HepG2 (cell line): Measurements from ENCODE around the gene SHC1. TPM values are rescaled to one million over a fixed set of nuclear protein-coding genes. Genes with fewer than 3 reads are reported as not detected.

ENCODE experiments used
- AKNA ChIP-seq: sonication (generic); formaldehyde crosslinking; IDR thresholded peaks from 2 replicates; pipeline ENCODE4 v1.4.0; 2020; ENCODE audit warnings: missing genetic modification reagents, borderline replicate concordance
- ARHGAP35 ChIP-seq: sonication (generic); formaldehyde crosslinking; IDR thresholded peaks from 2 replicates; pipeline ENCODE4 v1.9.0; 2022; ENCODE audit warnings: mild to moderate bottlenecking, inconsistent platforms, moderate library complexity, missing genetic modification reagents, borderline replicate concordance
- CREB1 ChIP-seq, 2 experiments: fragments of 450-650 bp in 1 of 2; IDR thresholded peaks; 2 replicates each; pipeline ENCODE4 v1.6.1; 2016 to 2017; ENCODE audit warnings: control low read depth in 1 of 2, mild to moderate bottlenecking in 1 of 2, missing compliant biosample characterization in 1 of 2, missing genetic modification characterization in 1 of 2
- CSRNP1 ChIP-seq: sonication (generic); formaldehyde crosslinking; IDR thresholded peaks from 2 replicates; pipeline ENCODE4 v1.8.1; 2023; ENCODE audit warnings: mild to moderate bottlenecking, missing genetic modification reagents
- EED ChIP-seq: sonication (generic); formaldehyde crosslinking; IDR thresholded peaks from 2 replicates; pipeline ENCODE4 v1.5.0; 2020; ENCODE audit warnings: mild to moderate bottlenecking, missing genetic modification reagents
- ELK4 ChIP-seq: sonication (generic); formaldehyde crosslinking; IDR thresholded peaks from 2 replicates; pipeline ENCODE4 v1.9.0; 2021; ENCODE audit warnings: missing genetic modification reagents, borderline replicate concordance
- KDM5B ChIP-seq: sonication (generic); formaldehyde crosslinking; IDR thresholded peaks from 2 replicates; pipeline ENCODE4 v1.4.0; 2020; ENCODE audit warnings: missing genetic modification reagents, mild to moderate bottlenecking, borderline replicate concordance
- MLX ChIP-seq: IDR thresholded peaks from 2 replicates; pipeline ENCODE4 v1.6.1; 2016
- MXI1 ChIP-seq: IDR thresholded peaks from 3 replicates; pipeline ENCODE4 v1.6.1; 2012; ENCODE audit warnings: low read depth, low read length, inconsistent platforms, borderline replicate concordance
- PRMT3 ChIP-seq: sonication (generic); formaldehyde crosslinking; IDR thresholded peaks from 2 replicates; pipeline ENCODE4 v1.8.1; 2022; ENCODE audit warnings: low read depth, mild to moderate bottlenecking, moderate library complexity, missing genetic modification reagents, borderline replicate concordance
- TAF15 ChIP-seq: fragments of 200-400 bp; formaldehyde crosslinking; IDR thresholded peaks from one replicate; pipeline ENCODE4 v1.6.1; 2018; ENCODE audit warnings: mild to moderate bottlenecking, low read depth, low read length; ENCODE audit not compliant: poor library complexity, severe bottlenecking
- TEAD2 ChIP-seq: sonication (generic); formaldehyde crosslinking; IDR thresholded peaks from 2 replicates; pipeline ENCODE4 v1.9.0; 2021; ENCODE audit warnings: missing genetic modification reagents
- TFDP1 ChIP-seq: IDR thresholded peaks from 2 replicates; pipeline ENCODE4 v1.6.1; 2016; ENCODE audit warnings: missing compliant biosample characterization, missing genetic modification reagents, borderline replicate concordance
- ZNF160 ChIP-seq: sonication (generic); formaldehyde crosslinking; IDR thresholded peaks from 2 replicates; pipeline ENCODE4 v1.8.0; 2022; ENCODE audit warnings: mild to moderate bottlenecking, inconsistent platforms, missing genetic modification reagents
- ZNF773 ChIP-seq: sonication (generic); formaldehyde crosslinking; IDR thresholded peaks from 2 replicates; pipeline ENCODE4 v1.4.0; 2020; ENCODE audit warnings: missing genetic modification reagents, borderline replicate concordance
- ZSCAN30 ChIP-seq: sonication (generic); formaldehyde crosslinking; IDR thresholded peaks from 2 replicates; pipeline ENCODE4 v1.5.0; 2020; ENCODE audit warnings: mild to moderate bottlenecking, missing genetic modification reagents
- ZSCAN9 ChIP-seq: IDR thresholded peaks from 2 replicates; pipeline ENCODE4 v1.6.1; 2016; ENCODE audit warnings: borderline replicate concordance
- polyA plus RNA-seq, 8 experiments: library from polyadenylated mRNA; depleted of rRNA in 3 of 8; stranded (reverse) in 7 of 8; unstranded in 1 of 8; fragments of >200 nt; fragmentation: Illumina TruSeq in 4 of 8; extraction: Trizol in 4 of 8; gene quantifications; 2 replicates each; pipeline versions ENCODE4 v1.2.1 to v1.2.3, GENCODE V29; 2011 to 2016; ENCODE audit warnings: low read depth in 4 of 8, missing spikeins in 1 of 8, mixed read lengths in 1 of 8; ENCODE audit not compliant: insufficient read depth in 1 of 8
- total RNA-seq, 5 experiments: library from RNA; depleted of rRNA; stranded (reverse); fragments of >200 nt; fragmentation: Illumina TruSeq; extraction: Trizol; gene quantifications; 2 replicates each; pipeline ENCODE4 v1.2.3, GENCODE V29; 2016; ENCODE audit warnings: low read depth in 1 of 5

SHC1 gene
- total and polyA plus RNA-seq, 2 of the 13 experiments (the other 11 are each of a cell fraction or from before 2014, with no cell fraction given) = 52.0 to 137 TPM

GRCh38 chr1:154961207-154962155 lies 9.1 kb downstream of the SHC1 start, which contains the start of gene PYGO2 (continued):
- TF ChIP-seq AKNA (0 out of 2 replicates have a peak, but pooled peaks have one; percentile 66), TAF15 (peak; percentile 58), MLX (CRISPR knock-in tag) (peak; percentile 12; the same call in 1 of the 2 replicates), ZSCAN9 (CRISPR knock-in tag) (peak; percentile 60; the same call in 1 of the 2 replicates), EED (CRISPR knock-in tag) (peak; percentile 85), TFDP1 (peak; percentile 64; the same call in 1 of the 2 replicates), ARHGAP35 (CRISPR knock-in tag) (no peak), ZNF160 (peak; percentile 90), MXI1 (0 out of 3 replicates have a peak, but pooled peaks have one; percentile 61), ZSCAN30 (CRISPR knock-in tag) (no peak), TEAD2 (0 out of 2 replicates have a peak, but pooled peaks have one; percentile 16), CSRNP1 (CRISPR knock-in tag) (peak; percentile 75), PRMT3 (CRISPR knock-in tag) (no peak), ZNF773 (peak; percentile 95), ELK4 (CRISPR knock-in tag) (peak; percentile 85; the same call in 1 of the 2 replicates), KDM5B (CRISPR knock-in tag) (peak; percentile 62; the same call in 1 of the 2 replicates), CREB1 (IDR thresholded peaks at IDR 0.05) (no peak), CREB1 (CRISPR knock-in tag; IDR thresholded peaks at IDR 0.05) (no peak)
